Smooth muscle cell of the umbilical artery (primary cell): ENCODE data around the gene PPP1R3C. TPM values are rescaled to one million over a fixed set of nuclear protein-coding genes. Genes with fewer than 3 reads are reported as not detected.

Experiments
- total RNA-seq: library from RNA; depleted of rRNA; stranded (reverse); fragments of >200 nt; gene quantifications from 2 replicates; pipeline ENCODE4 v1.2.3, GENCODE V29; 2014

PPP1R3C gene
- total RNA-seq: 84.9 and 362 TPM in 2 replicates

GRCh38 chr10:91632671-91633550 lies at the start of gene PPP1R3C:
PPP1R3C (minus strand) TSS chr10:91633071; CDS start chr10:91632969, 102 bp downstream.

Other genes with a start within 250 kb of the PPP1R3C start
- gene HECTD2, start 222.7 kb downstream of the PPP1R3C start, total RNA-seq: 6.8 and 9.1 TPM in 2 replicates
- 68.3 and 78.8 TPM in 2 replicates for gene TNKS2, start 165.4 kb upstream of the PPP1R3C start, total RNA-seq